Measurements from ENCODE around the gene RGPD5. TPM values are rescaled to one million over a fixed set of nuclear protein-coding genes. Genes with fewer than 3 reads are reported as not detected.
"Not testable (repeated sequence)": the region's sequence is repeated elsewhere in the genome, so short reads cannot be mapped to it uniquely, and the experiment has no call there.

RGPD5 gene
- polyA plus RNA-seq, 1 experiment = 5.3 TPM

- CTCF ChIA-PET, POLR2A ChIA-PET: not testable (repeated sequence)
Observed at GRCh38 chr2:109791530-109792279, 2.4 kb upstream of the RGPD5 start.

DNA sequence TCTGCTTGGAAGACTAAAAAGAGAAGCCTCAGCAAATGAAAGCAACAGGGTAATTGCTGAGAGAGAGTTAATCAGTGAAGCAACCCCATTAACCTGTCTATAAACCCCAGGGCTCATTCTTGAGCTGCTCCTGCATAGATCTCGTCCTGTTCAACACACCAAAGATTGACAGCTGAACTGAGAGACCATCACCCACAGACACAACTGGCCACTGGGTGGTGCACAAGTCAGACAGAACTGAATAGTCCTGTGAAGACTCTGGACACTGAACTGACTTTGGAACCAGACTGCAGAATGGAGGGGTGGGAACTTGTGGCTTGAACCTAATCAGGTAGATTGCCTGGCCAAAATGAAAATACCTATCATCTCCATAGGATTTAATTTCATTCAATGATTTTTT is 1.4 kb upstream of the RGPD5 start:
- H3K36me3 ChIP-seq (ENCODE audit: control insufficient read depth, insufficient read depth, low read length); CTCF ChIA-PET; DNase-seq (ENCODE audit: low read depth); H3K27me3 ChIP-seq (ENCODE audit: control insufficient read depth, insufficient read depth, low read length); H3K4me3 ChIP-seq (ENCODE audit: low read depth, low read length); POLR2A ChIA-PET: not testable (repeated sequence)

More at GRCh38 chr2:109791530-109792279, 2.4 kb upstream of the RGPD5 start:
- not testable (repeated sequence) for H3K4me3 ChIP-seq (ENCODE audit: low read depth, low read length); H3K36me3 ChIP-seq (ENCODE audit: control insufficient read depth, insufficient read depth, low read length); H3K27me3 ChIP-seq (ENCODE audit: control insufficient read depth, insufficient read depth, low read length); DNase-seq (ENCODE audit: low read depth)

- POLR2A ChIA-PET; DNase-seq (ENCODE audit: low read depth); H3K36me3 ChIP-seq (ENCODE audit: control insufficient read depth, insufficient read depth, low read length); CTCF ChIA-PET; H3K27me3 ChIP-seq (ENCODE audit: control insufficient read depth, insufficient read depth, low read length); H3K4me3 ChIP-seq (ENCODE audit: low read depth, low read length): not testable (repeated sequence)
Observed at GRCh38 chr2:109871129-109871751, 77.1 kb downstream of the RGPD5 start.

DNA sequence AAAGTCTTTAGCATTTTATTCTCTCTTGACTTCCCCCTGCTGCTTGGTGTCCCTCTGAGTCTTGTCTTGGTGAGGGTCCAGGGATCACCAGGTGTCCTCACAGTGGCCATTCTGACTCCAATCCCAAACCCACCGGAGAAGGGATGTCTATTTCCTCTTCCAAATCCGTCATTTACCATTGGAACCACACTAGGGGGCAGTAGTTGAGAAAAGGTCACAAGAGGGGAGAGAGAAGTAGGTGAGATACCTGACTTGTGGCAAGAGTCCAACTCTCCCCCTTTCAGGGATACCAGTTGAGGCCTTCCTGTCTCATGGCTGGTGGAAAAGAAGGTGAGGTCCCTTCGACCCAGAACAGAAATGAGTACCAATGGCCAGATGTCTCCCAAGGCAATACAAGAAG is 82.5 kb downstream of the RGPD5 start:
- POLR2A ChIA-PET; CTCF ChIA-PET; H3K4me3 ChIP-seq (ENCODE audit: low read depth, low read length); H3K27me3 ChIP-seq (ENCODE audit: control insufficient read depth, insufficient read depth, low read length); DNase-seq (ENCODE audit: low read depth); H3K36me3 ChIP-seq (ENCODE audit: control insufficient read depth, insufficient read depth, low read length): not testable (repeated sequence)

GRCh38 chr2:109882112-109882511 is 88.0 kb downstream of the RGPD5 start:
- H3K4me3 ChIP-seq (ENCODE audit: low read depth, low read length); H3K36me3 ChIP-seq (ENCODE audit: control insufficient read depth, insufficient read depth, low read length); CTCF ChIA-PET; POLR2A ChIA-PET; DNase-seq (ENCODE audit: low read depth); H3K27me3 ChIP-seq (ENCODE audit: control insufficient read depth, insufficient read depth, low read length): not testable (repeated sequence)

DNA sequence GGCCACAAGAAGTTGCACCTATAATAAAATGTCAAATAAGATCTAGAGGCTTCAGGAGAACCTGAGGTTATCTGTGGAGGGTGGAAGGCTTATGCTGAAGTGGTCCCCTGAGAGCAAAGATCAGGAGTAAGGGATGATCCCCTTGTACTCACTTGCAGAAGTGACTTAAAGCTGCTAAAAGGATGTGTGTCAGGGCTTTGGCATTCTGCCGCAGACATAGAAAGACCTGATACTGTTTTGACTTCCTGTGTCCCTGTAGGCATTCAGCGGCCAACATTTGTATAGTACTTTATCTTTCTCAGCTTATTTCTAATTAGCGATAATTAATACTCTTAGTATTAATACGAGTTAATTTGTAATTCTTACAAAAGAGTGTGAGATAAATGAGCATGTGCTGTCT is 94.3 kb downstream of the RGPD5 start:
- DNase-seq (ENCODE audit: low read depth); CTCF ChIA-PET; H3K4me3 ChIP-seq (ENCODE audit: low read depth, low read length); POLR2A ChIA-PET; H3K36me3 ChIP-seq (ENCODE audit: control insufficient read depth, insufficient read depth, low read length); H3K27me3 ChIP-seq (ENCODE audit: control insufficient read depth, insufficient read depth, low read length): not testable (repeated sequence)

DNA sequence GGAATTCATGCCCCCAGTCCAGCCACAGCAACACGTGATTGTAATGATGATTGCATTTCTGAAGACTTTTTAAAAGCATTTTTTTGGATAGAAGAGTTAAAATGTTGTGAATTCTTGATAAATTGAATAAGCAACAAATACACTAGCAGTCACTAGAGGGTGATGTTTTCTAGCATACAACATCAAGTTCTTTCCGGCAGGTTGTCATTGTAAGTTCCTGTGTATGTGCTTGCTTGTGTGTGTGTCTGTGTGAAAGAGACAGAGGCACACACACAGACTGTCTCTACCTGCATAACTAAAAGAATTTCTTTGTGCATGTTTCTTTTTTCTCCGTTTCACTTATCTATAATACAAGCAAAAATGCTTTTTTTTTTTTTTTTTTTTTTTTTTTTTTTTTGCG is 95.8 kb downstream of the RGPD5 start:
- H3K27me3 ChIP-seq (ENCODE audit: control insufficient read depth, insufficient read depth, low read length); H3K36me3 ChIP-seq (ENCODE audit: control insufficient read depth, insufficient read depth, low read length); DNase-seq (ENCODE audit: low read depth); POLR2A ChIA-PET; H3K4me3 ChIP-seq (ENCODE audit: low read depth, low read length); CTCF ChIA-PET: not testable (repeated sequence)

DNA sequence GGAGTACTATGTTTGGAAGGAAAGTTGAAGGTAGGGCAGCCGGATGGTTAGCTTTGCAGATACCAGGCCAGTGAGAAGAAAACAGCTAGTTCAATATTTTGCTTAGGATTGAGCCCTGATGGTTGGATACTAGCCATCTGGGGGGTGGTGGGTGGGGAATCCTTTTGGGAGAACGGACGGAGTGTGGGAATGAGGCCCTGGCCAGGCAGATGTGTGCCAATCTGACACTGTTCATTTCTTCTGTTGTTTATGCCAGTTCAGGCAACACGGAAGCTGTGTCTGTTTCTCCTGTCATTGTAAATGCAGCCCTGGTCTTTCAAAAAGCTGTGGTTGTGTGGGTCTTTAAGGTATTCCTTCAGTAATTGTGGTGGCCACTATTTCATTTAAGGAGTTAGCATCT is 96.9 kb downstream of the RGPD5 start:
- H3K4me3 ChIP-seq (ENCODE audit: low read depth, low read length); H3K36me3 ChIP-seq (ENCODE audit: control insufficient read depth, insufficient read depth, low read length); CTCF ChIA-PET; H3K27me3 ChIP-seq (ENCODE audit: control insufficient read depth, insufficient read depth, low read length); POLR2A ChIA-PET; DNase-seq (ENCODE audit: low read depth): not testable (repeated sequence)

DNA sequence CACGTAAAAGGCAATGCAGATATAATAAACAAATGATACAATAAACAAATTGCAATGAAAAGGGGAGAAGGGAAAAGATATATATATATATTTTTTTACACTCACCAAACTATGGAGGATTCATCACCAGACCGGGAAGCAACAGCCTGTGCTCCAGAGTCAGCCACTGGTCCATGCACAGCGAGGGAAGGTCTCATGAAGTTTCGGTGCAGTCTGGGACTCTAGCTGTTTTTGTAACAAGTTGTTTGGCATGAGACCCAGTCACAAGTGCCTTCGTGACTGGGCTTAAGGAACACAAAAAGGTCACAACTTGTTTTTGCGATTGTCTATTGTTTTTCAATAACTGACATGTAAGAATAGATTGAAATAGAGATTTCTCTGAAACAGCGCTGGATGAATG is 99.6 kb downstream of the RGPD5 start:
- H3K36me3 ChIP-seq (ENCODE audit: control insufficient read depth, insufficient read depth, low read length); H3K4me3 ChIP-seq (ENCODE audit: low read depth, low read length); H3K27me3 ChIP-seq (ENCODE audit: control insufficient read depth, insufficient read depth, low read length); POLR2A ChIA-PET; DNase-seq (ENCODE audit: low read depth); CTCF ChIA-PET: not testable (repeated sequence)

GRCh38 chr2:109894141-109894540 is 100.0 kb downstream of the RGPD5 start:
- H3K36me3 ChIP-seq (ENCODE audit: control insufficient read depth, insufficient read depth, low read length); DNase-seq (ENCODE audit: low read depth); H3K4me3 ChIP-seq (ENCODE audit: low read depth, low read length); CTCF ChIA-PET; POLR2A ChIA-PET; H3K27me3 ChIP-seq (ENCODE audit: control insufficient read depth, insufficient read depth, low read length): not testable (repeated sequence)

GRCh38 chr2:109895090-109895869 is 101.2 kb downstream of the RGPD5 start:
- DNase-seq (ENCODE audit: low read depth) = not testable (repeated sequence)

DNA sequence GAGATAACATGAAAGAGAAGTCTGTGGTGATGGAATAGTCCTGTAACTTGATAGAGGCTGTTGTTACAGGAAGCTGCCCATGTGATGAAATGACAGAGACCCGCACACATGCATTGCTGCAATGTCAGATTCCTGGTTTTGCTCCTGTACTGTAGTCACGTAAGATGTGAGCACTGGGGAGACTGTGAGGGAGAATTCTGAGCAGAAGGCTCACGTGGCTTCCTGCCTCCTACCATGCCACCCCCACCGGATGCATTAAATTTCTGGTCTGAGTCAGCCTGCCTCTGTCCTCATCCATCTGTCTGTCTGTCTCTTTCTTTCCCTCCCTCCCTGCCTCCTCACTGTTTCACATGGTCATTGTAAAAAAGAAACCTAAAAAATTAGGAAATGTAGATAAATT is 102.1 kb downstream of the RGPD5 start:
- POLR2A ChIA-PET; CTCF ChIA-PET; H3K36me3 ChIP-seq (ENCODE audit: control insufficient read depth, insufficient read depth, low read length); H3K4me3 ChIP-seq (ENCODE audit: low read depth, low read length); DNase-seq (ENCODE audit: low read depth); H3K27me3 ChIP-seq (ENCODE audit: control insufficient read depth, insufficient read depth, low read length): not testable (repeated sequence)

More at GRCh38 chr2:109895090-109895869, 101.2 kb downstream of the RGPD5 start:
- CTCF ChIA-PET; POLR2A ChIA-PET; H3K4me3 ChIP-seq (ENCODE audit: low read depth, low read length); H3K27me3 ChIP-seq (ENCODE audit: control insufficient read depth, insufficient read depth, low read length); H3K36me3 ChIP-seq (ENCODE audit: control insufficient read depth, insufficient read depth, low read length): not testable (repeated sequence)
